ENCODE results near the gene LIFR.

LIFR gene

DNA sequence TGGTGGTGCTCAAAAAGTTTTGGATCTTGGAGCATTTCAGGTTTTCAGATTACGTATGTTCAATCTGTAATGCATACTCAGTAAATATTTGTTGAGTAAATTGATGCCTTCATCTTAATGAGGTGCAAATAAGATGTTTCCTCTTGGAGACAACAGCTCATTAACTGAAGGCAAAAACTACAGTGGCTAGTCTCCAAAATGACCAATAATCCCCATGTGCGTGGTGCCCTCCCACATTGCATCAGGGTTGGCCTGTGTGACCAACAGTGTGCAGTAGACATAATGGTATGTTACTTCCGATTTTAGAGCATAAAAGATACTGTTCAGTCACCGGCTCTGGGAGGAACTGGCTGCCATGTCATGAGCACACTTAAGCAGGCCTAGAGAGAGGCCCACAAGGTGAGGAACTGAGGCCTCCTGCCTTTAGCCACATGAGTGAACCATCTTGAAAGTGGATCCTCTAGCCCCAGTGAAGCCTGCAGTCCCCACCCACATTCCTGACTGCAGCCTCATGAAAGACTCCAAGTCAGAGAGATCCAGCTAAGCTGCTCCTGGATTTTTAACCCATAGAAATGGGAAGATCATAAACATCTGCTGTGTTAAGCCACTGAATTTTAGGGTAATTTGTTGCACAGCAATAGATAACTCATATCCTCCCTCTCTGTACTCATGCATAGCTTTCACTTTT is 55.7 kb downstream of the LIFR start:
- no peak for DNase-seq

DNA sequence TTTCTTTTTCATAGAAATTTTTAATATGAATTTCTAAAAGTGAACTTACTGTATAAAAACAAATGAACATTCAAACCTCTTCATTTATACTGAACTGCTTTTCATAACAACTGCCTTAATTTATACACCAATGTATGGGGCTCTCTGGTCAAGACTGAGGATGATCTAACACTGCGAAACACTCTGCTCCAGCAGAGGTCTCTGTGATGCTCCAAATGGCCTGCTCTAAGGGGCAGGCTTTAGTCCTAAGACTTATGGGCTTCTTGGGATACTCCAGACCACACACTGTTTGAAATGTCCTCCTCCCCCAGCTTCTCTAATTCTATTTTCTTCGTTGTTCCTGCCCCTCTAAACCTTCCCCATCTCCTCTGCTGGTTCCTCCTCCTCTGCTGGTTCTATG is 58.5 kb downstream of the LIFR start:
- no peak for DNase-seq

DNA sequence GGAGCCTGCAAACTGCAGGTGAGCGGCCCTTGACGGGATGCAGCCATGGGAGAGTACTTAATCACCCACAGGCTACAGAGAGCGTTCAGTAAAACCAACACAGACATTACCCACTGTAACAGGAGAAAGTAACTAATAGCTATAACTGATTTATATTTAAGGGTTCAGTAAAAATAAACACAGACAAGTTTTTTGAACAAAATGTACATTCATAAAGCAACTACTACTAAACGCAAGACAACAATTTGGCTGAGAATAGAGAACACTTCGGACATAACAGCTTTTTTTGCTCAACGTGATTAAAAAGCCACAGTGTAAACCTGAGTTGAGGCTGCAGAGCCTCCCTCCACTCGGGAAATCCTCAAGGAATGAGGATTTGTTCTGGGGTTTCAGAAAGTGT is 61.7 kb downstream of the LIFR start:
- no peak for DNase-seq

DNA sequence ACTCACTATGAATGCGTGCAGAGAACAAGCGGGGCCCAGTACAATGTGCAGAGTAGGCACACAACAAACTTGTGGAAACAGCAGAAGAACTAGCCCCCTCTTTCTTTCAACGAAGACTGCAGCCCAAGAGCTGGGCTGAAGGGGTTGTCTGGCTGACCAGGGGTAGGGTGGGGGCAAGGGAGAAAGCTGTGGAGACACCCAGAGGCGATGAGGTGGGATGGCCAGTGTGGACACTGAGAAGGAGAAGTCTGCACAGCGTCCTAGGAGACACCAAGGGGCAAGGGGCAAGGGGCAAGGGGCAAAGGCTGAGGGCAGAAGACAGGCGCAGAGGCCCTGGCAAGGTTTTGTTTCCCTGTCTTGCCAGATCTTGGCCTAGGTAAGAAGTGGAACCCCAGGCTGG is 62.3 kb downstream of the LIFR start:
- no peak for DNase-seq

DNA sequence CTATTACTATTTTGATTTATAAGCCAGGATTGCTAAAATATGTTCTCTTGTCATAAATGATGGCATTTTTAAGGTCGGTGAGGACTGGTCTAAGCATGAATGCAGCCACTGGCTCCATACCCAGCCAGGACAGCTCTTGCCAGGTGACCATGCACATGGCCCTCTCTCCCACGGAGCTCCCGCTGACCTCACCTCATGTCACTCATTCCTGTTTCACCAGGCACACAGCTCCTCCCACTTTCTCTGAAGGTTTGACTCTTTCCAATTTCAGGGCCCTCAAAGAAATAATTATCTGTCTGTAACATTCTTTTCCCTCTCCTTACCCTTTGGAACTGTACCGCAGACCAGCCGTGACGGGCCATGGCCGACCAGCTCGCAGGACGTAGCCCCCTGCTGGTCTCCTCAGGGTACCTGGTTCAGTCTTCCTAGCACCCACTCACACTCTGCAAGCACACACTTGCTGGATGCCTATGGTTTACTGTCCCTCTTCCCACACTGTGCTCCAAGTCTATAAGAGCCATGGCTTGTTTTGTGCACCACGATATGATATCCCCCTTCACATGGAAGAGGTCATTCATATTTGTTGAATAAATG is 72.5 kb downstream of the LIFR start:
- no peak for DNase-seq

DNA sequence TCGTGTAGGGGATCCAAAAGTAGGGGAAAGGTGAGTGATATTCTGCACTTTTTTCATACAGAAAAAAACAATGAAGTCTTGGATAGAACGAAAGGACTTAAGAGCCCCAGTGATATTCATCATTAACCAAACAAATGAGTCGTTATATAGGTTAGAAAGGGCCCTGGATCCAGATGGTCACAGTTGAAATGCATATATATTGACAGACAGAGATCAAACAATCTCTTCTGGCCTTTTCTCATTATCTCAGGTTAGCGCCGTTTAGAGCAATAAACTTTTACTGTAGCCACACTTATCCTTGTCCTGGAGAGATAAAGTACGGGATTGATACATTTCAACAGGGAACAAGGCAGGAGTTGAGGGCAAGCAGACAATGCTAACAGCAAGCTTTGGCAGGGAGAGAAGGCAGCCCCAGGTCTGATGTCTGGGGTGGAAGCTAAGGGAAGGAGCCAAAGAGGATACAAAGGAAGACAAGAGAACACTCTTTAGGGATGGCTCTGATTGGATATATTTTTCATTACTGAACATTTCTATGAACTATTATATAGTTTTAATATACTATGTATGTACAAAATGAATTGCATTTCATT is 77.0 kb downstream of the LIFR start:
- DNase-seq = no peak

DNA sequence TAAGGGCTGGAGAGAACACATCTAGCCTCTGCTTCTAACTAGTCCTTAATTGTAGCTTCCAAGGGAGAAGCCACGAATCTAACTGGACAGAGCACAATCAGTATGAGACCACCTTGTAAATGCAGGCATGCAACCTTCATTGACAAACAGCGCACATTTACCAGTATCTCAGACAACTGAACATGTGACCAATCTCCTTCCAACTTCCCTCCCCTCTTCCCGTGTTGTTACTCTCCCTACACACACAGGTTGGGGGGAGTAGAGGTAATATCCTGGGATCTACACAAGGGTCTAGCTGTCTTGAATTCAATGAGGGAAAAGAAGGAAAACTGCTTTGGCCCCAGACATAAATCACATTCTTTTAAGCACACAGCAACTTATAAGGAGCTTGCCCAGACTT is 77.6 kb downstream of the LIFR start:
- no peak for DNase-seq

DNA sequence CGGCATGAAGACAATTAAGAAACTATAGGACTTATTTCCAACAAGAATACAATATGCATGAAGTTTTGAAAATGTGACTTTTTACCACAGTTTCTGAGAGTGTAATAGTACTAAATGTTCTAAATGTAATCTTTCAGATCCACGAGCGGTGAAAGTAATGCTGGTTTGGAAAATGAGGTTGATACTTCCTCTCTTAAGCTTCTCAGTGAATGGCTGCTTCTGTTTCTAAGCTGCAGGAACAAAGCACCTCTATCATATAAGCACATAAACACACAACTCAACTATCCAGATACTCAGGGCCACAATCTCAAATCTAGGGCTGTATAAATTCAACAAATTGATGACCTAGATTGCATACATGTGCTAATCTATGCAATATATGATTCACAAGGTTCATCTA is 78.3 kb downstream of the LIFR start:
- DNase-seq = no peak

DNA sequence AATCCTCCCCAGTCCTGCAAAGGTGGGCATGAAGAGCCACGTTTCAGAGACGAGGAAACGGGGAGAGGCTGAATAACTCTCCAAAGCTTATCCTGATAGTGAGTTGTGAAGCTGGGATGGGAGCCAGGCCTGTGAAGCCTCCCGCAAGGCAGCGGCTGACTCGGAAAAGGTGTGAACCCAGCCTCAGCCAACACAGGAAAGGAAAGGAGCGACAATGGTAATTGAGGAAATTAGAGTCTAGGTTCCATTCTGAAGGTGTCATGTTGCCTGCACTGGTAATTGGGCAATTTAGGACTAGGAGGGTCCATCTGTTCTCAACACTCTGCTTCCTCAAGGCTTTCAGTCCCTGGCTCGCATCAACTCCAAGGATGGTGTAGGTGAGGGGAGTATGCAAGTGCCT is 83.4 kb downstream of the LIFR start:
- no peak for DNase-seq

DNA sequence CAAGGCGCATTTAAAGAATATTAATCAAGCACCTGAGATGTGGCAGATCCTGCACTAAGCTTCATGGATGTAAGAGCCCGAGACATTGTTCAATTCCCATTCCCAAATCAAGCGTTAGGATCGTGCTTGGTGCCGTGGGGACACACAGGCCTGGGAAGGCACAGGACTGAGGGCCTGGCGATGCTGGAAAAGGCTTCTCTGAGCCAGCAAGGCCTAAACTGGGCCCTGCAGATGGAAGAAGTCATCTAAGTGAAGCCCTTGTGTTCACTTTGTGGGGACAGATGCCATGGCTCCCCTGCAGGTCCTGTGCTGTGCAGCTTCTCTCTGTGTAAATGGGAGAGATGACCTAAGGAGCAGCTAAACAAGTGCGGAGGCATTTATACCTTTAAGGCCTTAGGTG is 83.9 kb downstream of the LIFR start:
- DNase-seq = no peak

DNA sequence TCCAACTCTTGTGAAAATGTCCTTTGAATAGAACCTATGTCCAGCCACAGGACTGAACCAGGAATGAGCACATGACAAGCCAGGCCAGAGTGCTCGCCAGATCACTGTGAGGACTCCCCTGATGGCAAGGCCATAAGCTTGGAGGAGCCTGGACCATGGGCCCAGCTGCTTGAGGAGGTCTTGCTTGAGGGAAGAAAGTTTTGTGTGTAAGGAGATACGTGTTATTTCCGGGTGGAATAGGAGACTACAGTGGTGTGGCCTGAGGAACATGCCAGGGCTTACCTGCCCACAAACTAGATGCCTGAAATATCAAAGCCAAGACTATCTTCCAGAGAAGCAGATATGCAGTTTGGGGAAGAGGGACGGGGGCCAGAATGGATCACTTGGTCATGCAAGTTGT is 84.7 kb downstream of the LIFR start:
- DNase-seq = no peak

DNA sequence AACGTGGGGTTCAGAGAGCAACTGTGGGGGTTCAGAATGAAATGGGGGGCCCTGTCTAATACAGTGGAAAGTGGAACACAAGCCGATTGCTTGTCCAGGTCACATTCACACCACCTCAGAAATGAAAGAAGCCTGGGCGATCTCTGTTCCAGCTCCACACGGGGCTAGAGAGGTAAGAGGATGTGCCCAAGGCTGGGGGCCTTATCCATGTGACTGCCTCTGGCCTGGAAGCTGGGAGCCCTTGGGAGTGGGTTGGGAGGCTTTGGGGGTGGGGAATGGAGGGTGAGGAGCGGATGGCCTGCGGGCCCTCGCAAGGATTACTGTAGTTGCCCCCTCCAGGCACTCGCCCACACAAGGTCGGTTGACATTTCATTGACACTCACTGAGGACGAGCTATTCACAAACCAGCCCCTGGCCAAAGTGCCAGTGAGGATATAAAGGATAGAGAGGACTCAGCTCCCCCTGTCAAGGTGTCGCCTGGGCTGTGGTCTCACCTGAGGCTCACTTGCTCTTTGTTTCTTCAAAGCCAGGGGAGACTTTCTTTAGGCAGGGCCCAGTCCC is 86.7 kb downstream of the LIFR start:
- no peak for DNase-seq

DNA sequence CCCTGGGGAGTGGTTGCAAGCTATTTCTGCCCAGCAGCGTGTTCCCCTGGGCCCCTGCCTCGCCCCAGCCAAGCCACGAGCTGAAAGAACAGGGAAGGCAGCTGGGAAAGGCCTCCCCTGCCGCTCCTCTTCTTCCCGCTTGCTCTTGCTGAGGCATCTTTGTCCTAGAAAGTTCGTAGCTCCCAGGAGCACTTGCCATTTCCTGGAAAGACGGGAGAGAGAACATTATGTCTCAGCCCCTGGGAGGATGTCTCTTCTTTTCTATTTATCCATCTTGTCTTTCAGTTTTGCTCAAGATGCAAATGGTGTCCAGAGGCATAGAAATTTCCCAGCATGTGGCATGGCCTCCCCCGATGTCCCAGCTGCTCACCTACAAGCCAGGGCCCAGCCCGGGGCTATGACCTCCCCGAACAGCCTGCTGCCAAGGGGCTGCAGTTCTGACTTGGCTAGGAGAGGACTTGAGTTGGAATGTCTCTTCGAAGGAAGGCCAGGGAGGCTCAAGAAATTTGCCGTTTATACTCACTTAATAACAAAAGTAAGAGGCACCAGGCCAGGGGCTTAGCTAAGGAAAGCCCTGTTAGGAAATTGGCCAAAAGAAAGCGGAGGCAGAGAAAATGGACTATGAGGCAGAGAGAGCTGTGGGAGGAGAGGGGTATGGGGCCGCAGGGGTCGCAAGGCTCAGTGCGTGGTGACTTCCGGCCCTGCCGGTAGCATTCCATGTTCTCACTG is 87.3 kb downstream of the LIFR start:
- no peak for DNase-seq

DNA sequence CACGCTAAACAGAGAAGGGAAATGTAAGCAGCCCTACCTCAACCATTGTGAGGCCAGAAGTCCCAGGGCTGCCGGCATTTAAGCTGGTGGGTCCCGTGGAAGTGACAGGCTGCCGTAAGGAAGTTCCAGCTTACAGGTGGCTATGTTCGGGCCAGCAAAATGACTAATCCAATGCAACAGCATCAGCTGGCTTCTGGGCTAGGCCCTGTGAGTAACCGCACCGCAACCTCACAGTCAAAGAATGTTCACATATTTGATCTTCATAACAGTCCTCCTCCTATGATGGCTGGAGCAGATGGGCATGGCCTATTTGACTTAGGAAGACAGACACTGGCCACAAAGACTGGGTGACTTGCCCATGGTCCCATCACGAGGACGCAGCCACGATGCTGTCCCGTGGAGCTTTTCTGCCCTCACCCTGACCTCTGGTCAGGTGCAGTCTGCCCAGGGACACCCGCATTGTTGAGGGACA is 88.2 kb downstream of the LIFR start:
- no peak for DNase-seq

DNA sequence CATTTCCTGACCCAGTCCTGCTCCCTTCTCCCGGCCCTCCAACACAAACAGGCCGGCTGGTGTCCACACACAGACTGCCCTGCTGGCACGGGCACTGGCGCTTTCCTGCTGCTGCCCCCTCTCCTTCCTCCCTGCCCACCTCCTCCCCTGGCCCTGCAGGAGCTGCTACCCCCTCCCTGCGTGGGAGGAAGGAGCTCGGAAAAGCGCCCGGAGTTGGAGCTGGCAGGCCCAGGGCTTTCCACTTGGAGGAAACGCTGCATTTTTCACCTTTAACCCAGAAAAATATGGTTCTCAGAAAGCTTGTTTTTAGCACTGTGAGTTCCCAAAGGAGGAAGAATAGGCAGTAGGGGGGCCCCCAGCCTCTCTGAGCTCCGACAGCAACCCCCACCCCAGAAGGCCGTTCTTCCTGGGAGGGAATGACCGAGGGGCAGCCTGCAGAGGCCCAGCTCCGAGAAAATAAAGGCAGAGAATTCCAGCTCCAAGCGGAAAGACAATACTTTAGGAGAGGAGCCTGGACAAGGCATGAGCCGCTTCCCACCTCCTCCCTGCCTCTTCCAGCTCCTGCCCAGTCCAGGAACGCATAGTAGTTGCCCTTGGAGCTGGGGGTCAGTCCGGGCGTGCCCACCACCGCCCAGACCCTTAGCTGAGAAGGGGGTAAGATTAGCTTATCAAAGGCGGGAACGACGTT is 88.9 kb downstream of the LIFR start:
- DNase-seq = no peak

DNA sequence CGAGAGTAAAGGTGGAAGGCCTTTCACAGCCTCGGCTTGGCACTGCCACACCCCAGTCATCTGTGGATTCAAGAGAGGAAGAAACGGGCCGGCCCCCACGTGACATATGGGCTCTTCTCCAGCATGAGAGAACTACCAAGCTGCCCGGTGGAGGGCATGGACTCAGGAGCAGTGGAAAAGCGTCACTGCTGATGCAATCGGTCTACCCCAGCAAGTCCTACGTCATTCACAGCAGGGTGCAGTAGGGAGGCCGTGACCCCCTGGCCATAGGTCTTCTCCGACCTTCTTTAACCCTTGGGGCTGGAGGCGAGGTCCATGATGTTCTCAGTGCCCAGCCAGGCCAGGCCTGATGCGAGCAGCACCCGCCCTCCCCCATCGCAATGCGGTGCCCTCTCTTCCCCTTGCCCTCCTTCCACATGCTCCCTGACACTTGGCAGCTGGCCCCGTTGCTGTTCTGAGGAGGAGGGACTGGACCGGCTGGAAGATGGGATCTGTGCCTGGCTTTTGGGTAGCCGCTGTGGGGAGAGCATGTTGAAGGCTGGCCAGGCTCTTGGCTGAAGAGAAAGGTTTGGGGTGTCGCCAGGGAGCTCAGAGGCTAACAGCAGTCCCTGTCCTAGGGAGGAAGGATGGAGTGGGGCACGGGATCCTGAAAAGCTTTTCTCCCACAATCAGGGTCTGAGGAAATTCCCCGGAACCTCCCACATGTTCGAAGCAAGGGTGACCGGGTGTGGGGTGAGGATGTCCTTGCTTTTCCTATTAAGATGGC is 89.8 kb downstream of the LIFR start:
- no peak for DNase-seq

DNA sequence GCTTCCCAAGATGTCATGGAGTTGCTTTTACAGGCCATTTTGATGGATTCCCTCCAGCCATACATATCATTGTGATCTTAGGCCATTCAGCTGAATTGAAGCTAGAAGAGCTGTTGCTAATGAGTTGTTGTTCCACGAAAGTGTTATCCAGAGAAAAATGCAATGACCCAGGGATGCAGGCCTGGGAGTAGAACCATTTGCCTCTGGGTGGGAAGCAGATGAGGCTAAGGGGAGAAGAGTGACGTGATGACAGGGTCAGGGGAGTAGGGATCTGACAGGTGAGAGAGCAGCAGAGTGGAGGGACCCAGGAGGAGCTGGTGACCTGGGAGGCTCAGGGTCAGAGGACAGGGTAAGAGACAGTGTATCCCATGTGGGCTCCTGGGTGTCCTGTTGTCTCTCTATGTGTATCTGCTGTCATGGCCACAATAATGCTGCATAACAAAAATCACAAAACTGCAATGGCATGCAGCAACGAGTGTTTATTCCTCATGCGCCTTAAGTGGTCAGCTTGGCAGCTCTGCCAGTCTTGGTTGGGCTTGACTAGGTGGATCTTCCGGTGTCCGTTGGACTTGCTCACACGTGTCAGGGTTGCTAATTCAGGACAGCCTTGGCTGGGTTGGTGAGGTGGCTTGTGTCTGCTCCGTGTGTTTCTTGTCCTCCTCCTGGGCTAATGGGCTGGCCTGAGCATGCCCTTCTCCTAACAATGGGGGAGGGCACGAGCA is 90.6 kb downstream of the LIFR start:
- no peak for DNase-seq

DNA sequence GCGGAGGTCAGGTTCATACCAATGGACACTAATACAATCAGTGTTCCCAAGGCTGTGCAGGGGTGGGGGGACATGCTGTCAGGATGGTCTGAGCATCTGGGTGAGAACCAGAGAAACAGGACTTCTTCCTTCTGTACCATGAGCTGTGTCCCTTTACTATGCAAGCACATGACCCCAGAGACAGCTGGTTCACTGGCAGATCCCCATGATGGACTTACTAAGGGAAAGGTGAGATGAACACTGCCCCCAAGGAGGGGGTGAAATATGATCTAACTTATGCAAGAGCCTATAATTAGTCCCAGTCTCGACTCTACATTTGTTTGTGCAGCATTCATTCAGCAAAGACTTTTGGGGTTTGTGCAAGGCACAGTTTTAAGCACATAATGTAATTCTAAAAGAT is 91.4 kb downstream of the LIFR start:
- no peak for DNase-seq

DNA sequence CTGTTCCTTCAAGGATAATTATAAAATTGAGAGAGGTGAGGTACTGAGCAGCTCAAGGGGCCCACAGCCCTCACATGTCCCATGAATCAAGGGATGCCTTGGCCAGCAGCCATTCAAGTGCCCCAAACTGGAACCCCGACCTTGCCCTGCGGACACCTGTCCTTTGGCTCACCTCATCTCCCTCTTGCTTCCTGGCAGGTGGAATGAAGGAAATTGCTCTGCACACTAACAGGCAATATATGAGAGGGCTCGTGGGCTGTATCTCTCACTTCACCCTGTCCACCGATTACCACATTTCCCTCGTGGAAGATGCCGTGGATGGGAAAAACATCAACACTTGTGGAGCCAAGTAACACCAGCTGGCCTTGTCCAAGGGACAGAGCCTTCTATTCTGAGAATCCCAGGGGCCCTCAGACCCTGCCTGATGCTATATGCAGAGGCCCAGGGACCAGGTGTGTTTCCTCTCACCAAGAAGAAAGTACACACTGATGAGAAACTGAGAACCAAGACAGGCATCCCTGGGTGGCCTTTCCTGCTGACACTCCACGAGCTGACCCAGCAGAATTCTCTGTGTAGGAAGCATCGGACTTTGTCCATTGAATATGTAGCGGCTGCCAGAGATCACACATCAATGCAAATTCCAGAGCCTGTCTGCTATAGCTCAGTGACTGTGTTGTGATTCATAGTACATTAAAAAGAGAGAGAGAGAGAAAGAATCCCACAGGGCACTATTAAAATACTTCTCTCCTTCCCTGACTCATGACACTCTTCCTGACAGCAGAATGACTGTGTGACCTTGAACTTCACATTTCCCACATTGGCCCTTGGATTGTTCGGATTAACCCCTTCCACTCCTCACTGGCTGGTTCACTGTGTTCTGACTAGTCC is 92.6 kb downstream of the LIFR start:
- no peak for DNase-seq

DNA sequence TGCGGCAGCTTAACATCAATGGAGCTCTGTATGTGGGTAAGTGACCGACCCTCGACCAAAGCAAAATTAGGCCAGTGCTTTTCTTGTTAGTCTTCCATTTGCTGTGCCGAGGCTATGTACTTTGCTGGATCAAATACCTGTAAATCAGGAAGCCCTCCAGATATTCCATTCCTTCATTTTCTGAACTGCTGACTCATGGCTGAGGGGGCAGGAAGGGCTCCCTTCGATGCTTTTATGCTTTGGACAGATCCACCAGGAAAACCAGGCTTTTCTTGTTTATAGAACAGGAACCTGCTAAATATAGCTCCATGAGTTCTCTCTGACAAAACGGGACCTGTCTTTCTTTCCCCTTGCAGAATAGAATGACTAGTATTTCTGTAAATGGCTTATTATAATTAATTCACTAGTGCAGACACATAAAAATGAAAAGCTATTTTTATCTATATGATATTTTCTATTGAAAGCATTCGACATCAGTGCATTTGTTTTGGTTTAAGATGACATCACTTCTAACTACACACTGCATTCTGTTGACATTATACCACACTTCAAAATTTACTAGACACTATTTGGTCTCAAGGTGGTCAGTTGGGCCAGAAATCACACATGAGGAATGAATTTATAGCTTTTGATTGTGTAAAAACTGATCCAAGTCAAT is 93.3 kb downstream of the LIFR start:
- no peak for DNase-seq

Measured in hematopoietic multipotent progenitor cell treated with erythropoietin and hydrocortisone succinate and interleukin-3 and kit ligand, for 8 days (in vitro differentiated cells).